NCI-H748 (cell line): ENCODE results near the gene CMTM4.

Experiments
- DNase-seq: peaks from one replicate; lab custom pipeline; 2025; ENCODE audit not compliant: unreplicated experiment; lab: John Stamatoyannopoulos, UW

Gene CMTM4

DNA sequence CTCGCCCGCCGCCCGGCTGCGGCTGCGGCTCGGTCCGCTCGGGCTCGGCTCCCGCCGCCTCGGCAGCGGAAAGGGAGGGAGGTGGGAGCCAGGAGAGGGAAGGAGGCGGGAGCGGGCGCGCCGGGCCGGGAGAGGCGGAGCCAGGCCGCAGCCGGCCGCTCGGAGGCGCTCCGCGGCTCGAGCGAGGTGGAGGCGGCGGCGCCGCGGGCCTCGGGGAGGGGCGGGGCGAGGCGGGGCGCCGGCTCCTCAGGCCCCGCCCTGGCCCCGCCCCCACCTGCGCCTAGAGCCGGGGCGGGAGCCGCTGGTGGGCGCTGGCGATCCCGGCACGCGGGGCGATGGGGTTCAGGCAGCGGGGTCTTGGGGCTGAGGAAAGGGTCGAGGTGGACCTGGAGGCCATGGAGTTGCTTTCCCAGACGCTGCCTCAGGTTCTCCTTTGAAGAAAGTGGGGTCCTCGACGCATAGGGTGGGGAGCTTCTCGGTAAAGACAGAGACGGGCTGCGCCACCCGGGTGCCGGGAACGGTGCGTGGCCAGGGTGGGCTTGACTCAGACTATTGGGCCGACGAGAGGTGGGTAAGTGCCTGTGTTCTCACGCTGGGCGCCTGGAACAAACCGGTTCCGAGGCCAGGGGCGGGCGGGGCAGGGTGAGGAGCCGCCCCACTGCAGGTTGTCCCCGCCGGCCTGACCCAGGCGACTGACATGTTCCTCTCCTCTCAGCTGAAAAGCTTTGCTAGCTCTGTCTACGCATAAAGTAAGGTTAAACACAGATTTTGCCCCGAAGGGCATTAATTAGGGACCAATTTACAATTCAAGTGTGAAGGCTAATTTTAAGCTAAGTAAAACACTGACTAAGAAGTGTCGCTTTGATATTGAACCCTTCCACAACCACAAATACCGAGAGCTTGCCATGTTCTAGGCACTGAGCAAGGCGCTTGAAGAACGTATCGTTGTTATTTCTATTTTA lies at the start of gene CMTM4:
CMTM4 (minus strand) TSS at position 75 of the 962 bp plus-strand sequence. CDS start 218 bp downstream, outside the sequence.
- DNase-seq, result peak; percentile 83

- no peak for DNase-seq
Measured at GRCh38 chr16:66746048-66746447, 49.5 kb upstream of the CMTM4 start.

- DNase-seq, result no peak
Measured at GRCh38 chr16:66741950-66742808, 45.6 kb upstream of the CMTM4 start.

DNA sequence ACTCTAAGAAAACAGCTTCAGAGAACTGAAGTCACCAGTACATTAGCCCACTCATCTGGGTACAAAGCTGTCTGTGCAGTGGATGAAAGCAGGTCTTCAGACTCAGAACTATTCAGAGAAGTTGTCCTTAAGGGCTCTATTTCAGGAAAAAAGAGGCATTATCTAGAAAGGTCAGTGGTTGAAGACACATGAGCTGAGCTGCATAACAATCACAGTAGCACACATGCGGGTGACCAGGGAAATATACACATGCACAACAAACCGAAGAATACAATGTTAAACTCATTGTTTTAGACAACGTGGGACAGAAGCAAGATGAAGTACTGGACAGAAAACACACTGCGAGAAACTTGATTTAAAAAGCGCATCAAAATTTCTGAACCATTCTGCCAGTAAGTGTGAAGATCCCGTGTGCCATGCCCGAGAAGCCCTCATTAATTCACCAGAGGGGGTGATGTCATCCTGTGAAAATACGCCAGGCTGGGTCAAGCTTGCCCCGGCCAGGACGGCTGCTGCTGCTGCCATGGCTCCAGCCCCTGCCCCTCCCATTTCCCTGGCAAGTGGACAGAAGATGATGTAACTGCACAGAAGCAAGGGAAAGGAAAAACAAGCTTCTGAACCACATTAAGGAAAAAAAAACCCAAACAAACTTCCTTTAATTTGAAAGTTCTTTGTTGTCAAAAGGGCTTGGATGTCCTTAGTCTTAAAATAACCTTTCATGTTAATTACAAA lies 44.8 kb upstream of the CMTM4 start:
- no peak for DNase-seq

- no peak for DNase-seq
Measured at GRCh38 chr16:66740533-66740932, 44.0 kb upstream of the CMTM4 start.

GRCh38 chr16:66740010-66740409 lies 43.5 kb upstream of the CMTM4 start:
- DNase-seq, result peak; percentile 27

- DNase-seq, result no peak
Measured at GRCh38 chr16:66735891-66736290, 39.3 kb upstream of the CMTM4 start.

- DNase-seq, result no peak
Measured at GRCh38 chr16:66731101-66731500, 34.6 kb upstream of the CMTM4 start.

GRCh38 chr16:66728804-66729203 lies 32.3 kb upstream of the CMTM4 start:
- no peak for DNase-seq

- peak; percentile 37 for DNase-seq
Measured at GRCh38 chr16:66728117-66728787, 31.7 kb upstream of the CMTM4 start.

GRCh38 chr16:66720766-66721165 lies 24.2 kb upstream of the CMTM4 start:
- no peak for DNase-seq

- DNase-seq, result no peak
Measured at GRCh38 chr16:66719246-66719645, 22.7 kb upstream of the CMTM4 start.

GRCh38 chr16:66717776-66718175 lies 21.2 kb upstream of the CMTM4 start:
- no peak for DNase-seq

DNA sequence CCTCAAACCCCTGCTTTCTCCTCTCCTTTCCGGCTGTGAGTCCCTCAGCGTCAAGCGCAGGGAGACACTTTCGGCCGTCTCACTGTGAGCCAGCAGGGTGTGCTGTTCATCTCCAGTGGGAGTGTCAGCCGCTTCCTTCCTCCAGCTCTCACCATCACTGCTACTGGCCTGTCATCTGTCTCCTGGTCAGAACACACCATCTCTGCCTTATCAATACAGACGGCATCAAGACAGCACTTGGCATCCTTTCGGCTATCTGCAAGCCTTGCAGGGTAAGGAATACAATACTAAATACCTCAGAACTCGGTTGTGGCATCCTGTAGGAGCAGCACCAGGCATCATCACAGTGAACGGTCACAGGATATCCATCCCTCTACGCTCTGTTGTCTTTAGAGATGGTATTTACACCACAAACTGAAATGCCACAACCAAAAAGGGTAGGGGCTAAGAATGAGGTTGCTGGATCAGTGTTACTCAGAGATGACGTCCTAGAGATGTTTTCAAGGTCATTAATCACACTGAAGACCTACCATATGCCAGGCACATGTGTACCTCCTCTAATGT lies 20.7 kb upstream of the CMTM4 start:
- DNase-seq, result peak; percentile 32

GRCh38 chr16:66714654-66715307 lies 18.2 kb upstream of the CMTM4 start:
- no peak for DNase-seq

DNA sequence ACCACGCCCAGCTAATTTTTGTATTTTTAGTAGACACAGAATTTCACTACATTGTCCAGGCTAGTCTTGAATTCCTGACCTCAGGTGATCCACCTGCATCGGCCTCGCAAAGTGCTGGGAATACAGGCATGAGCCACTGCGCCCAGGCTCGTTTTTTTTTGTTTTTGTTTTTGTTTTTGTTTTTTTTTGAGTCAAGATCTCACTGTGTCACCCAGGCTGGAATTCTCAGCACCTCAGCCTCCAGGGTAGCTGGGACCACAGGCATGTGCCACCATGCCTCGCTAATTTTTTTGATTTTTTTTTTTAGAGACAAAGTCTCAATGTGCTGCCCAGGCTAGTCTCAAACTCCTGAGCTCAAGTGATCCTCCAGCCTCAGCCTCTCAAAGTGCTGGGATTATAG lies 17.5 kb upstream of the CMTM4 start:
- no peak for DNase-seq

DNA sequence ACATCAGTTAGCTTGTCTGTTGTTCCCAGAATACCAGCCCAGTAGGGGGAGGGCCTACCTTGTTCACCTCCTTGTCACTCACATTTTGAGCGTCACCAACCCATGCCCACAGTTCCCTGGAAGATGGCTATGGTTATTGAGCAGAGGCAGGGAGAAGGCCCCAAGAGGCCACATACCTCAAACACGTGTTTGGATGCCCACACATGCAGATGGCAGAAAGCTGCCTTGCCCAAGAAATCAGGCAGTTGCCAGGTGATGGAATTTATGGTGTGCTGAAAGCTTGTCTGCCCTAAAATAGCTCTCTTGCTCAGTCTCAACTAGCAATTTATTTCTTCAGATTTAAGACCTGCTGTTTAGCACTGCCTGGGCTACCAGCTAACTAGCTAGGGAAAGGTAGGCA lies 16.5 kb upstream of the CMTM4 start:
- DNase-seq, result no peak

DNA sequence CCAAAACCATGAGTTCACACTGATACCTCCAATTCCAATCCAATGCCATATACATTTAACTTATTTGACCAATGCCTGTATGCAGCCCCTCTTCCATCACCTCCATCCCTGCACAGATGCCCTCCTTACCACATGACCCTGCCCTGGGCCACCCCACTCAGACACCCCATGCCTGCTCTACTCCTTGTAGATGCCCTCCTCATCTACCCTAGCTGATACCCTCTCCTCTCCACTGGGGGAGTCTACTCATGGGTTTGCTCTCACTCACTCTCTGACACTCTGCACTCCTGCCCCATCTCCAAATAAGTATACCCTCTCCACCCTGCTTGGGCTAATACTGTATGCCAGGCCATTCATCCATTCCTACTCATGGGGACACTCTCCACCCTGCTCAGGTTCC lies 16.0 kb upstream of the CMTM4 start:
- no peak for DNase-seq

DNA sequence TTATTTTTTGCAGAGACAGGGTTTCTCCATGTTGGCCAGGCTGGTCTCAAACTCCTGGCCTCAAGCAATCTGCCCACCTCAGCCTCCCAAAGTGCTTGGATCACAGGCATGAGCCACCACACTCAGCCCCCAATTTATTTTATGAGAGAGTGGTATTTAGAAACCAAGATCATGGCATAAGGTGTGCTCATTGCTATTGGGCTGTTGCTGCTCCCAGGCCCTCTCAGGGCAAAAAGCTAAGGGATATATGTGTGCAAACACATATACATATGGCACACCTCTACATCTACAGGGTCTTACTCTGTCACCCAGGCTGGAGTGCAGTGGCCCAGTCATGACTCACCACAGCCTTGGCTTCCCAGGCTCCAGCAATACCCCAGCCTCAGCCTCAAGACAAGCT lies 15.0 kb upstream of the CMTM4 start:
- no peak for DNase-seq

GRCh38 chr16:66706506-66706880 lies 9.9 kb upstream of the CMTM4 start:
- no peak for DNase-seq
